ENCODE measurements around the gene EHBP1. TPM values are rescaled to one million over a fixed set of nuclear protein-coding genes. Genes with fewer than 3 reads are reported as not detected.

Gene EHBP1
- polyA plus RNA-seq, 3 donors = 4.2 to 6.1 (median 6.0) TPM

DNA sequence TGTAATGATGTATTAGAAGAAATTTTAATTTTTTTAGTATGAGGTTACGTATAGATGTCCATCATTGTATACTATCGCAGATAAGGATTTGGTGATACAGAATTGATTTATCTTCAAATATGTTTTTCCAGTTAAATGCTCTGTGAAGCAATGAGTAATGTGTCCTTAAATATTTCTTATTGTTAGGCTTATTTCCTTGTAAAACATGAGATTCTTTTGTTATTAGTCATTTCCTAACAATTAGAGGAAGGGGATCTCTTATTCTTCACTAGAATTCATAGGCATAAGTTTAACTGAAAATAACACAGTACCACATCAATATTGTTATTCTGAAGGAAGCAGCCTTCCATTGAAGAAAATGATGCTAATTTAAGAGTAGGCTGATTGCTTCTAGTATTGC lies 329.7 kb downstream of the EHBP1 start:
- no peak overlapping the region for H3K9ac ChIP-seq (ENCODE audit: insufficient read depth, low read length, poor library complexity, severe bottlenecking)
- no peaks in the 10 kb centered on the region for H4K20me1 ChIP-seq (ENCODE audit: insufficient read depth, low read length)
- DNase-seq = no peak
- Mint-ChIP-seq H3K4me1 (no peaks in the 10 kb centered on the region), H3K36me3 (peaks cover 0 to 3% of the 10 kb centered on the region in 2 donors), H3K9me3 (no peaks in the 10 kb centered on the region), H3K27me3 (ENCODE audit: low read depth in 3 of 3) (peaks cover 0 to 2% (median 0%) of the 10 kb centered on the region in 3 donors), H3K4me3 (no peak overlapping the region), H3K27ac (no peak overlapping the region)
- no peaks in the 10 kb centered on the region for H3K9me3 ChIP-seq (replicated peaks in 1 of 2; ENCODE audit: control insufficient read depth in 1 of 2, insufficient read depth in 1 of 2, low read length in 2 of 2)
- intact Hi-C loops (cut with micrococcal nuclease) = no loop called here
- H3K79me2 ChIP-seq (ENCODE audit: insufficient read depth, low read length) = no peaks in the 10 kb centered on the region
- H3K4me3 ChIP-seq (replicated peaks in 1 of 3; ENCODE audit: low read depth in 2 of 3, low read length in 3 of 3) = no peak overlapping the region
- no peaks in the 10 kb centered on the region for H3K4me1 ChIP-seq (ENCODE audit: control insufficient read depth in 1 of 2, insufficient read depth in 2 of 2, low read length in 2 of 2)
- TF ChIP-seq, protein P1, sequence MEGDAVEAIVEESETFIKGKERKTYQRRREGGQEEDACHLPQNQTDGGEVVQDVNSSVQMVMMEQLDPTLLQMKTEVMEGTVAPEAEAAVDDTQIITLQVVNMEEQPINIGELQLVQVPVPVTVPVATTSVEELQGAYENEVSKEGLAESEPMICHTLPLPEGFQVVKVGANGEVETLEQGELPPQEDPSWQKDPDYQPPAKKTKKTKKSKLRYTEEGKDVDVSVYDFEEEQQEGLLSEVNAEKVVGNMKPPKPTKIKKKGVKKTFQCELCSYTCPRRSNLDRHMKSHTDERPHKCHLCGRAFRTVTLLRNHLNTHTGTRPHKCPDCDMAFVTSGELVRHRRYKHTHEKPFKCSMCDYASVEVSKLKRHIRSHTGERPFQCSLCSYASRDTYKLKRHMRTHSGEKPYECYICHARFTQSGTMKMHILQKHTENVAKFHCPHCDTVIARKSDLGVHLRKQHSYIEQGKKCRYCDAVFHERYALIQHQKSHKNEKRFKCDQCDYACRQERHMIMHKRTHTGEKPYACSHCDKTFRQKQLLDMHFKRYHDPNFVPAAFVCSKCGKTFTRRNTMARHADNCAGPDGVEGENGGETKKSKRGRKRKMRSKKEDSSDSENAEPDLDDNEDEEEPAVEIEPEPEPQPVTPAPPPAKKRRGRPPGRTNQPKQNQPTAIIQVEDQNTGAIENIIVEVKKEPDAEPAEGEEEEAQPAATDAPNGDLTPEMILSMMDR (IDR thresholded peaks at IDR 0.05) = no peak
- no CpG with 5 or more reads among the region's 2 CpGs for WGBS (ENCODE audit: insufficient coverage)
- H3K4me2 ChIP-seq (replicated peaks; ENCODE audit: extremely low read depth, low read length, poor library complexity, severe bottlenecking) = no peak overlapping the region
- H3K27ac ChIP-seq (ENCODE audit: low read depth in 1 of 2, low read length in 2 of 2) = no peak overlapping the region
- no peaks in the 10 kb centered on the region for H3K27me3 ChIP-seq (ENCODE audit: control insufficient read depth in 2 of 2, insufficient read depth in 2 of 2, low read length in 2 of 2)
- no peaks in the 10 kb centered on the region for H3K36me3 ChIP-seq (replicated peaks in 1 of 2; ENCODE audit: control insufficient read depth in 1 of 2, insufficient read depth in 2 of 2, low read length in 2 of 2)
- no peak overlapping the region for H2AFZ ChIP-seq (ENCODE audit: insufficient read depth, low read depth, low read length, poor library complexity, severe bottlenecking)

DNA sequence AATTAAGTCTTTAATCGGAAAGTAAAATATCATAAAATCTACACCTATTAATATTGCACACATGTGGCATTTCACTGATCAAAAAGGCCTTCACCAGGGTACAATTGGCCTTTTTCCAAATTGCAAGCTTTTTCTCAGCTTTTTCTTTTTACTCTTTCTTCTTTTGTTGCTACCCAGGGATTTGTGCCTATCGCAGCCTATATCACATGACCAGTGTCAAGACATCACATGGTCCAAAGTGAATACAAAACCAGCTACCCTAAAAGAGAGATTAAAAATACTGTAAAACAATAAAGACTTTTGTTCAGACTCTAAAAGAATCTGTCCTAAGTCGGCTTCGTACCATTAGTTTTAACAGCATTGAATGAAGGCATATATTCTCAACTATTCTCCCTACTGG lies 330.1 kb downstream of the EHBP1 start:
- Mint-ChIP-seq H3K27ac (no peak overlapping the region), H3K36me3 (peaks cover 0 to 3% of the 10 kb centered on the region in 2 donors), H3K4me3 (no peak overlapping the region), H3K9me3 (no peaks in the 10 kb centered on the region), H3K27me3 (ENCODE audit: low read depth in 3 of 3) (no peaks in the 10 kb centered on the region), H3K4me1 (no peaks in the 10 kb centered on the region)
- H2AFZ ChIP-seq (ENCODE audit: insufficient read depth, low read depth, low read length, poor library complexity, severe bottlenecking) = no peak overlapping the region
- WGBS (ENCODE audit: insufficient coverage) = 100% methylated on average over 1 of the region's 4 CpGs
- no peaks in the 10 kb centered on the region for H3K79me2 ChIP-seq (ENCODE audit: insufficient read depth, low read length)
- no peaks in the 10 kb centered on the region for H4K20me1 ChIP-seq (ENCODE audit: insufficient read depth, low read length)
- no peak overlapping the region for H3K27ac ChIP-seq (ENCODE audit: low read depth in 1 of 2, low read length in 2 of 2)
- no peaks in the 10 kb centered on the region for H3K9me3 ChIP-seq (replicated peaks in 1 of 2; ENCODE audit: control insufficient read depth in 1 of 2, insufficient read depth in 1 of 2, low read length in 2 of 2)
- H3K4me1 ChIP-seq (ENCODE audit: control insufficient read depth in 1 of 2, insufficient read depth in 2 of 2, low read length in 2 of 2) = no peaks in the 10 kb centered on the region
- H3K9ac ChIP-seq (ENCODE audit: insufficient read depth, low read length, poor library complexity, severe bottlenecking) = no peak overlapping the region
- no peak for DNase-seq
- no peaks in the 10 kb centered on the region for H3K27me3 ChIP-seq (ENCODE audit: control insufficient read depth in 2 of 2, insufficient read depth in 2 of 2, low read length in 2 of 2)
- intact Hi-C loops (cut with micrococcal nuclease) = no loop called here
- TF ChIP-seq, protein P1 (IDR thresholded peaks at IDR 0.05) = no peak
- H3K36me3 ChIP-seq (replicated peaks in 1 of 2; ENCODE audit: control insufficient read depth in 1 of 2, insufficient read depth in 2 of 2, low read length in 2 of 2) = no peaks in the 10 kb centered on the region
- no peak overlapping the region for H3K4me3 ChIP-seq (replicated peaks in 1 of 3; ENCODE audit: low read depth in 2 of 3, low read length in 3 of 3)
- no peak overlapping the region for H3K4me2 ChIP-seq (replicated peaks; ENCODE audit: extremely low read depth, low read length, poor library complexity, severe bottlenecking)

All from CD14-positive monocyte (primary cell).